Activated CD4-positive, alpha-beta T cell treated with anti-CD3 and anti-CD28 coated beads, Interleukin-10, Interleukin-2, amounts not matched to agents 100 ng/mL and 50 ng/mL, durations not matched to agents 16 hours and 8 hours (primary cell): ENCODE data around the gene CDR2L.
A peak's percentile ranks its signal among the peaks of the same experiment; 100 is the strongest.
"Not testable (repeated sequence)": the region's sequence is repeated elsewhere in the genome, so short reads cannot be mapped to it uniquely, and the experiment has no call there.

ENCODE experiments used
- DNase-seq: peaks from one replicate; pipeline ENCODE4 v3.0.0-alpha.2; 2020

CDR2L gene

GRCh38 chr17:75011401-75012095 lies 24.1 kb downstream of the CDR2L start:
- DNase-seq: no peak

DNA sequence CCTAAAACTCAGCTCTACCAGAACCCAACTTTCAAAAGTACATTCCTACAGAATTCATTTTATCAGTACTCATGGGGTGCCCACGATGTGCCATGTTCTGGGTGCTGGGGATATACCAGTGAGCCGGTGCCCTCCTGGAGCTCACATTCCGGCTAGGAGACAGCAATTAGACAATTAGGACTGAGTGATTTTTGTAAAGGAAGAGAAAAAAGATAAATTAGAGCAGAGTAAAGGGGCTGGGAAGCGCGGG lies 24.6 kb downstream of the CDR2L start:
- DNase-seq: no peak

DNA sequence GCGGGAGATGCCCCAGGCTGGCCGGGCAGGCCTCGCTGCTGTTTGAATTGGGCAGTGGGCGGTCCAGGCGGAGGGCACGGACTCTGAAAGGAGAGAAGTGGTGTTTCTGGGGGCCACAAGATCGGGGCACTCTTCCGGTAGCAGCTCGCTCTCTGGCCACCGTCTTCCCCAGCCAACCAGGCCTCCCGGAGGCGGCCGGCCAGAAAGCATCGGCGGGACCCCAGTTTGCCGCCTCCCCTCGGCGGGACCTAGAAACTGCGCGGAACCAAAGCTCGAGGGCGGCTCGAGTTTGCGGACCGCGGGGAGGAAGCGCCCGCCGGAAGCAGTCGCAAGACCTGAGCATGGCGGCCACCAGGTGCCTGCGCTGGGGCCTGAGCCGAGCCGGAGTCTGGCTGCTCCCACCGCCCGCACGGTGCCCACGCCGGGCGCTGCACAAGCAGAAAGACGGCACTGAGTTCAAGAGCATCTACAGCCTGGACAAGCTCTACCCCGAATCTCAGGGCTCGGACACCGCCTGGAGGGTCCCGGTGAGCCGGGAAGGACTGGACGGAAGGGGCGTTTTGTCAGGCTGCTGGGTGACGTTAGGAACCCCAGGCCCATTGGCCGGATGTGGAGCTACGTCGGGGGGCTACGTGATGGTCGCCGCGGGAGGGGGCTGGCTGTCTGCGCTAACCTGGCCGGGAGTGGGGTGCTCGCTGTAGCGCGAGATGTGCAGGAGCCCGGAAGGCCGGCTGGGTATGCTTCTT lies 25.1 kb downstream of the CDR2L start, which contains the start of gene MRPL58:
Gene MRPL58 (plus strand): TSS at position 325 of the 746 bp plus-strand sequence. CDS start 17 bp downstream, at position 342.
- DNase-seq: peak; percentile 89

DNA sequence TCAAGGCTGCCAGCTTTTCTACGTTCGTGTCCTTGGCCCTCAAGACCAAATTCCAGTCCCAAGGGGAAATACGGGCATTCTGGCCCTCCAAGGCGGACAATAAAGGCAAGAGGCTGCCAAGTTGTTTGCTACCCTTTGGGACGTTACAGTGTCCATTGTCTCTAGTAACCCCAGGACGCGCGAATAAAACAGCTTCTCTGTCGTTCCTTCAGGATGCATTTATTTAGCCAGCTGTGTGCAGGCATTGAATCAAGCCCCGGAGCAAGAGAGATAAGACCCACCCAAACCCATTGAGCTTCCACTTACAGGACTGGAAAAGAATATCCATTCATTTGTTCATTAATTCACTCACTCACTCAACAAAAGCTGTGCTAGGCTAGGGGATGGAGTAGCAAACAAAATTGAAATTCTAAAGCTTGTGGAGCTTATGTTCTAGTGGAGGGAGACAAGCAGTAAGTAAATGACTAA lies 25.7 kb downstream of the CDR2L start:
- no peak for DNase-seq

- no peak for DNase-seq
These were observed 31.7 kb downstream of the CDR2L start for GRCh38 chr17:75019146-75019545.

DNA sequence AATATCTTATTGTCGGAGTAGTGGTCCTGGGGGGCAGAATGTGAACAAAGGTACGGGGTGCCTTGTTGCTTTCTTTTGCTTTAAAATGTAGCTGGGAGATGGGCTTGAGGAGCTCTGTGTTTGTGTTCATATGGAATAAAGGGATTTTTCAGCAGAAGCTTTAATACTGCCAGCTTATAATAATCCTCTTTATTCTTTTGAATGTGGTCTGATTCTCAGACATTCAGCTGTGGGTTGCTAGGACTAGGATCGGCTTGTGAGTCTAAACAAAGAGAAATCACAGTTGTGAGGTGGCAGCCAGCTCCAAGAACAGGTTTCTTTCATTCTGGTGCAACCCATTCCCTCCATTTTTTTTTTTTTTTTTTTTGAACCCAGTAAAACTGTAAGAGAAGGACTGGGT lies 32.3 kb downstream of the CDR2L start:
- DNase-seq: no peak

DNA sequence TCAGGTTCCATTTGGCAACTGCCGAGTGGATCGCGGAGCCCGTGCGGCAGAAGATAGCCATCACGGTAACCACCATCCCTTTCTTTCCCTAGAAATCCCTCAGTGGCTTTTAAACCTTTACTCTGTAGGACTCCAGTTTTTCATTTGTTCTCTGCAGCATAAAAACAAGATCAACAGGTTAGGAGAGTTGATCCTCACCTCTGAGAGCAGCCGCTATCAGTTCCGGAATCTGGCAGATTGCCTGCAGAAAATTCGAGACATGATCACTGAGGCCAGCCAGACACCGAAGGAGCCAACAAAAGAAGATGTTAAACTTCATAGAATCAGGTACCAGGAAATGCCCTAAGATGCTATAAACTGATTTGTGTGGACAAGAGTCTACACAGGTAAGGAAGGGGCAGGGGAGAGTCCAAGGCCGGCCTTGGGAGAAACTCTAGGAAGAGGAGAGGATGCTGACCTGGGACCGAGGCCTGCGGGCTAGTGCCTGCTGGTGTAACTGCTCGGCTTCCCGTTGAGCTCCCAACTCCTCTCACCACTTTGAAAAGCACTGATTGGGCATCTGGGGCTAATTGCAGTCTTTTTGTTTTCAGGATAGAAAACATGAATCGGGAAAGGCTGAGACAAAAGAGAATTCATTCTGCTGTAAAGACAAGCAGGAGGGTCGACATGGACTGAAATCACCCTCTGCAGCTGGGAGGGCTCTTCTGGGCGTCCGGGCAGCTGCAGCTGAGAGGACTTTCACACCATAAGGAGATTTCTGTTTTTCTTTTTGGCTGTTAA lies 33.1 kb downstream of the CDR2L start:
- no peak for DNase-seq

GRCh38 chr17:75024686-75025397 lies 37.4 kb downstream of the CDR2L start:
- DNase-seq: peak; percentile 39

DNA sequence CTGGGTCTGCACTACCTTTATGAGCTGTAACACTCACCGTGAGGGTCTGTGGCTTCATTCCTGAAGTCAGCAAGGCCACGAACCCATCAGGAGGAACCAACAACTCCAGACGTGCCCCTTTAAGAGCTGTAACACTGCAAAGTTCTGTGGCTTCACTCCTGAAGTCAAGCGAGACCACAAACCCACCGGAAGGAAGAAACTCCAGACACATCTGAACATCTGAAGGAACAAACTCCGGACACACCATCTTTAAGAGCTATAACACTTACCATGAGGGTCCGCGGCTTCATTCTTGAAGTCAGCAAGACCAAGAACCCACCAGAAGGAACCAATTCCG lies 37.9 kb downstream of the CDR2L start:
- DNase-seq: not testable (repeated sequence)

- not testable (repeated sequence) for DNase-seq
These were observed 39.2 kb downstream of the CDR2L start for GRCh38 chr17:75026650-75027049.

- no peak for DNase-seq
These were observed 42.7 kb downstream of the CDR2L start for GRCh38 chr17:75030161-75030560.

DNA sequence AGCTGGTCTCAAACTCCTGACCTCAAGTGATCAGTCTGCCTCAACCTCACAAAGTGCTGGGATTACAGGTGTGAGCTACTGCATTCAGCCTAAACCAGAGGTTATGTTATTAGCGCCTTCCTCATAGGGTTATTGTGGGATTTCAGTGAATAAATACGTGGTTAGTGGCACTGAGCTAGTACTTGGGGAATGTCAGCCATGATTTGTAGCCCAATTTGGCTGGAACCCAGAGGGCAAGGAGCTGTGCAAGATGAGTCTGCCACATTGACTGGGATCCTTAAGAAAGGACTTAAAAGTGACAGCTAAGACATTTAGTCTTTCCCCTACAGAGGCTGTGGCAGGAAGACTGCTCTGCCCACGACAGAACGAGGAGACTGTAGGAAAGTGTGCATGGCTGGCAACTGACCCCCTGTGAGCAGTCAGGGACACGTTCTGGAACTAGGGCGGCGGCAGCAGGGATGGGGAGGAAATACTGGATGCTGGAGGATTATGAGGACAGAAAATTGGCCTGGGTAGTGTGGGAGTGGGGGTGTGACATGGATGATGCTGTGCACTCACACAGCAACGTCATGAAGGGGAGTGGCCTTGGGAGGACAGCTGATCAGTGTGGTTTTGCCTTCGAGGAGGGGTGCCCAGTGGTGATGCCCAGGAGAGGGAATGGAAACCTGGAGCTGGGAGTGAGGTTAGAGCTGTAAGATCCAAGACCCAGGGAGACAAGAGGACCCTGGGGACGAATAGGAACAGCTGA lies 44.7 kb downstream of the CDR2L start:
- DNase-seq: peak; percentile 59

GRCh38 chr17:75032720-75033280 lies 45.4 kb downstream of the CDR2L start:
- no peak for DNase-seq

GRCh38 chr17:75033346-75034235 lies 46.2 kb downstream of the CDR2L start:
- peak; percentile 96 for DNase-seq

DNA sequence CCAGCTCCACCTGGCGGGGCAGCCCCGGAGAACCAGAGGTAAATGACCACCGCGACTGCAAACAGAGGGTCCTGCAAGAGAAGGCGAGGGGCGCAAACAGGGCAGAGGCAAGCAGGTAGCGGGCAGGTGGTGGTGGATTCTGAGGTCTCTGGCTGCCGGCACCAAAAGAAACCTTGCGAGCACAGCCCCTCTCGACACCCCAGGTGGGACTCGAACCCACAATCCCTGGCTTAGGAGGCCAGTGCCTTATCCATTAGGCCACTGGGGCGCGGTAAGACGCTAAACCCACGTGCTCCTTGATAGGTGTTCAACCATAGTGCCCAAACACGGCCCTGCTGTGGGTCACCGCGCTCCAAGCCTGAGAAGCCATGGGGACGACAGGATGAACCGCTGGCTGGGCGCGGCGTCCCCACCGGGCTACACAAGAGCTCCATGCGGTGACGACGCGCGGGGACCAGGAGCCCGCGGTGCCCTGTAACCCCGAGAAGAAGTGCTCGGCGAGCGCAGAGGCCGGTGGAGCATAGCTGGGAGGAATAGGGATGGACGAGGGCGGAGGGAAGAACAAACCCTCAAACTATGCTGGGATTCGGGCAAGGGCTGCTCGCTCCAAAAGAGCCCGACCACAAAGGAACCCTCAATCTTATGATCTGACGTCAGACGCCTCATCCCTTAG lies 46.9 kb downstream of the CDR2L start:
- DNase-seq: peak; percentile 97

GRCh38 chr17:75036643-75037268 lies 49.3 kb downstream of the CDR2L start:
- peak; percentile 74 for DNase-seq

GRCh38 chr17:75039238-75039637 lies 51.8 kb downstream of the CDR2L start:
- DNase-seq: no peak

DNA sequence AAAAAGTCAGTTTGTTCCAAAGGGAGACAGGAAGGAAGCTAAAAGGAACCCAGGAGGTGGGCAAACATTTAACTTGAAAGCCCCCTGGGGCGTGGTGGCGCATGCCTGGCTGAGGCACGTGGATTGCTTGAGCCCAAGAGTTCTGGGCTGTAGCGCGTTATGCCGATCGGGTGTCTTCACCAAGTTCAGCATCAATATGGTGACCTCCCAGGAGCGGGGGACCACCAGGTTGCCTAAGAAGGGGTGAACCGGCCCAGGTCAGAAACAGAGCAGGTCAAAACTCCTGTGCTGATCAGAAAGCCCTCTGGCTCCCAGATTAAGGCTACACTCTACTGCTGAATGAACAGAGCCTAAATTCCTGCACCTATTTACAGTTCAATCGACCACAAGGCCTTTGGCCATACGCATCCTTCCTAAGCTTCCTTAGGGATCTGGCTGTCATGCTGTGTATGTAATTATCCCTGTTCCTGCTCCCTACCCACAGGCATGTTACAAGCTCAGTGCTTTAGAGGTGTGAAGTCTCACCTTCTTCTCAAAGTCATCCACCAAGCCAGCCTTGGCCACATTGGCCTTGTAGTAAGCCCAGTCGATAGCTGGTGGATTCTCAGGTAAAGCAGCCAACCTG lies 54.3 kb downstream of the CDR2L start:
- DNase-seq: no peak

DNA sequence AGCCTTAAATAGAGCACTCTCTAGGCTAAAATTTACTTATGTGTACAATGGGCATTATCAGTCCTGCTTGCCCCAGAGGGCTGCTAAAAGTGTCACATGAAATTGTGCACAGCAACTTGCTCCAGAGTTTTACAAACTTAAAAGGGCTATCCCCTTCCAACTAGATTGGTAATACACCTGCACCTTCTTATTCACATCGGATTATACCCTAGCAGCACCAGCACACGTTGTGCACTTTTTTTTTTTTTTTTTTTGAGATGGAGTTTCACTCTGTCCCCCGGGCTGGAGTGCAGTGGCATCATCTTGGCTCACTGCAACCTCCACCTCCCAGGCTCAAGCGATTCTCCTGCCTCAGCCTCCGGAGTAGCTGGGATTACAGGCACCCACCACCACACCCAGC lies 56.4 kb downstream of the CDR2L start:
- not testable (repeated sequence) for DNase-seq
